Measurements from ENCODE around the gene DIAPH2.

Gene DIAPH2

DNA sequence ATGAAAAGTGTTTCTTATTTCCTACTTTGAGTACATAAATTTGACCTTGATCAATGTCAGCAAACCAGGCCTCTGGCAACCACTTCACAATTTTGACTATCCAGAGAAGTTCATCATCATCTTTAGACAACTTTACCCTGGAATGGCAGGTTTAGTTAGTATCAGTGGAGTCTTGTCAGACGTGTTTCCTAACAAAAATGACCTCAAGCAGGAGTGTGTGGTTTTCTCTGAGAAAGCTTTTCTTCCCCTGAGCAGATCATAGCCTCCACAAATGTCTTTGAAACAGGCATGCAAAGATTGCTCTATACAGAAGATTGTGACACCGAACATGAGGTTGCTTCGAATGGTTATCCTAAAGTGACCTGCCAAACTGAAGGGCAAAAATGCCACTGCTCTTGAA, 841.3 kb downstream of the DIAPH2 start:
- H3K36me3 ChIP-seq (ENCODE audit: control insufficient read depth in 5 of 5, insufficient read depth in 5 of 5, low read length in 5 of 5) = peaks cover 0 to 5% (median 0%) of the 10 kb centered on the region in 5 donors
- peaks cover 7 to 14% (median 13%) of the 10 kb centered on the region in 5 donors for H3K9me3 ChIP-seq (ENCODE audit: control insufficient read depth in 5 of 5, low read length in 5 of 5)
- no peak overlapping the region for H3K9ac ChIP-seq (ENCODE audit: low read length in 5 of 5)
- H3K4me1 ChIP-seq (ENCODE audit: control insufficient read depth in 5 of 5, insufficient read depth in 5 of 5, low read length in 5 of 5) = no peaks in the 10 kb centered on the region
- H3K4me3 ChIP-seq (ENCODE audit: low read depth in 1 of 5, low read length in 5 of 5) = no peak overlapping the region
- no peaks in the 10 kb centered on the region for H3K27me3 ChIP-seq (ENCODE audit: control insufficient read depth in 5 of 5, insufficient read depth in 4 of 5, low read length in 5 of 5)
- H3K27ac ChIP-seq (ENCODE audit: low read depth, low read length) = no peak overlapping the region

DNA sequence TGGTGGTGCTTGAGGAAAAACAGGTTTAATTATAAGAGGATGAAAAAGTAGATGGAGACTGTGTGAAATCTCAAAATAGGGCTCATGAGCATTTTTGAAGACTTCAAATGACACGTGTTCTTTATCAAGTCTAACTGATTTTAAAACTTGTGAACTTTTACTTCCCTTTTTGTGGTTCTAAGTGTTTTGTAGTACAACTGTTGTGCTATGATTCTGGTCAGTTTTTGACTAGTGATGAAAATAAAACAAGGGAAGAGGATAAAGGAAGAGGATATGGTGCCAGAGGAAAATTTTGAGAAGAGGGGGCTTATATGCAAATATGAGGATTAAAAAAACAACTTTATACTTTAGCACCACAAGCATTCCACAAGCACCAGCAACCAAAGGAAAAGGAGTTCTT, 843.1 kb downstream of the DIAPH2 start:
- Histone ChIP-seq H3K4me1 (ENCODE audit: control insufficient read depth in 5 of 5, insufficient read depth in 5 of 5, low read length in 5 of 5) (no peaks in the 10 kb centered on the region), H3K4me3 (ENCODE audit: low read depth in 1 of 5, low read length in 5 of 5) (no peak overlapping the region), H3K36me3 (ENCODE audit: control insufficient read depth in 5 of 5, insufficient read depth in 5 of 5, low read length in 5 of 5) (peaks cover 0 to 5% (median 0%) of the 10 kb centered on the region in 5 donors), H3K9me3 (ENCODE audit: control insufficient read depth in 5 of 5, low read length in 5 of 5) (peaks cover 7 to 19% (median 15%) of the 10 kb centered on the region in 5 donors), H3K9ac (ENCODE audit: low read length in 5 of 5) (no peak overlapping the region), H3K27me3 (ENCODE audit: control insufficient read depth in 5 of 5, insufficient read depth in 4 of 5, low read length in 5 of 5) (no peaks in the 10 kb centered on the region), H3K27ac (ENCODE audit: low read depth, low read length) (no peak overlapping the region)

DNA sequence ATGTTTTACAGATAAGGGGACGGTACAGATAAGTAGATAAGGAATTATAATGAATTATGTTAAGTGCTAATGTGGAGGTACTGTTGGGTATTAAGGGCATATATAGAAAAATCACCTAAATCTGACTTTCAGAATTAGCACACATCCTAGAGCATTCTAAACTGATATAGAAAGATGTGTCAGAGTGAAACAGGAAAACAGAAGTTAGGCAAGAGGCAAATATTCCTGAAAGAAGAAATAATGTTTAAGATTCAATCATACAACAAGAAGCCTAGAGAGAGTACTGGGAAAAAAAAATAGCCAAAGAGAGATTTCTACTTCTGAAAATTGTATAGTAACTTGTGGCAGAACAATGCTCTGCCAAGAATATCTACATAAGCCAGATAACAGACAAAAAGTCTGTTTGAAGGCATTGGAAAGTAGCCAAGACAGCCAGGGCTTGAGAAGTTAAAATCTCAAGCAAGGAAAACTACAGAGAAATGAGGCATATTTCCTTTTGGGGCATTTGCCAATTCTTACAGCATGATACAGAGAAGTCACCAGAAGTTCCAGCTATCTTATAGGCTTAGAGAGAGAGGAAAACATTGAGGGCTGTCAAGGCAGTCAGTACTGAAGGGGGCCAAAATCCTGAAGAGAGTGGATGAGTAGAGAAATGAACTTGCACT, 845.0 kb downstream of the DIAPH2 start:
- H3K4me1 ChIP-seq (ENCODE audit: control insufficient read depth in 5 of 5, insufficient read depth in 5 of 5, low read length in 5 of 5) = no peaks in the 10 kb centered on the region
- no peak overlapping the region for H3K9ac ChIP-seq (ENCODE audit: low read length in 5 of 5)
- H3K9me3 ChIP-seq (ENCODE audit: control insufficient read depth in 5 of 5, low read length in 5 of 5) = peaks cover 7 to 19% (median 15%) of the 10 kb centered on the region in 5 donors
- peaks cover 0 to 5% (median 0%) of the 10 kb centered on the region in 5 donors for H3K36me3 ChIP-seq (ENCODE audit: control insufficient read depth in 5 of 5, insufficient read depth in 5 of 5, low read length in 5 of 5)
- no peak overlapping the region for H3K4me3 ChIP-seq (ENCODE audit: low read depth in 1 of 5, low read length in 5 of 5)
- no peaks in the 10 kb centered on the region for H3K27me3 ChIP-seq (ENCODE audit: control insufficient read depth in 5 of 5, insufficient read depth in 4 of 5, low read length in 5 of 5)
- H3K27ac ChIP-seq (ENCODE audit: low read depth, low read length) = no peak overlapping the region

DNA sequence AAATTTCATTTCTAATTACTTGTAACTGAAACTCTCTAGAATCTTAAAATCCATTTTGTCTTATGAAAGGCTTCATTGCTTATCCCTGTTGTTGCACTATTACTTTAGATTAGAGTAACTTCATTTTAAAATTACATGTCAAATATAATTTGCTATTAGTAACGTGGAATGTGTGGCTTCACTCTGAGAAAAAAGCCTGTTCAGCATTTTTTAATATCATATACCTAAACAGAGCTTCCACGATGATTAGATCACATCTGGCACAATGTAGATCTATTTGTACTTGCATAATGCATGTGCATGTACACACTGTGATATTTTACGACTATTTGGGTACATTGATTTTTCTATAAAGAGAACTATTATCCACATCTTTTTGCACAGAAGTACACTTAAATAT, 847.2 kb downstream of the DIAPH2 start:
- no peak overlapping the region for H3K4me3 ChIP-seq (ENCODE audit: low read depth in 1 of 5, low read length in 5 of 5)
- peaks cover 0 to 5% (median 0%) of the 10 kb centered on the region in 5 donors for H3K36me3 ChIP-seq (ENCODE audit: control insufficient read depth in 5 of 5, insufficient read depth in 5 of 5, low read length in 5 of 5)
- H3K4me1 ChIP-seq (ENCODE audit: control insufficient read depth in 5 of 5, insufficient read depth in 5 of 5, low read length in 5 of 5) = no peaks in the 10 kb centered on the region
- H3K9ac ChIP-seq (ENCODE audit: low read length in 5 of 5) = no peak overlapping the region
- no peaks in the 10 kb centered on the region for H3K27me3 ChIP-seq (ENCODE audit: control insufficient read depth in 5 of 5, insufficient read depth in 4 of 5, low read length in 5 of 5)
- no peak overlapping the region for H3K27ac ChIP-seq (ENCODE audit: low read depth, low read length)
- H3K9me3 ChIP-seq (ENCODE audit: control insufficient read depth in 5 of 5, low read length in 5 of 5) = peaks cover 7 to 19% (median 15%) of the 10 kb centered on the region in 5 donors

DNA sequence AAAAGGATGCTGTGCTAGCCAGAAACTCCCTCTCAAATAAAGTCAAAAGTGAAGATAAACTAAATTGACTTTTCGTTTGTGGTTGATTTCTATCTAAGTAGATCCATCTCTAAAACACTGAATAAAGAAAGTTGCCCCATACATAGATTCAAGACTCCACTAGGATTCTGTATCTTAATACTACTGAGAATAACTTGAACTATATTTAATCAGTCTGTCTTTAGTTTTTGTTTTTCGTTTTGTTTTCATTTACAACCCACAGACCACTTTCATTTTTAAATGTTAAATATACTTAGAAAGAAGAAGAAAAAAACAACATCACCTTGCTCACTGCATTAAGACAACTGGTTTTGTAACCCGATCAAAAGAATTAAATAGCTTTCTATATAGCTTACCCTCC, 854.1 kb downstream of the DIAPH2 start:
- Histone ChIP-seq H3K36me3 (ENCODE audit: control insufficient read depth in 5 of 5, insufficient read depth in 5 of 5, low read length in 5 of 5) (no peaks in the 10 kb centered on the region), H3K27ac (ENCODE audit: low read depth, low read length) (no peak overlapping the region), H3K4me1 (ENCODE audit: control insufficient read depth in 5 of 5, insufficient read depth in 5 of 5, low read length in 5 of 5) (no peaks in the 10 kb centered on the region), H3K9ac (ENCODE audit: low read length in 5 of 5) (no peak overlapping the region), H3K4me3 (ENCODE audit: low read depth in 1 of 5, low read length in 5 of 5) (no peak overlapping the region), H3K9me3 (ENCODE audit: control insufficient read depth in 5 of 5, low read length in 5 of 5) (no peaks in the 10 kb centered on the region), H3K27me3 (ENCODE audit: control insufficient read depth in 5 of 5, insufficient read depth in 4 of 5, low read length in 5 of 5) (no peaks in the 10 kb centered on the region)

DNA sequence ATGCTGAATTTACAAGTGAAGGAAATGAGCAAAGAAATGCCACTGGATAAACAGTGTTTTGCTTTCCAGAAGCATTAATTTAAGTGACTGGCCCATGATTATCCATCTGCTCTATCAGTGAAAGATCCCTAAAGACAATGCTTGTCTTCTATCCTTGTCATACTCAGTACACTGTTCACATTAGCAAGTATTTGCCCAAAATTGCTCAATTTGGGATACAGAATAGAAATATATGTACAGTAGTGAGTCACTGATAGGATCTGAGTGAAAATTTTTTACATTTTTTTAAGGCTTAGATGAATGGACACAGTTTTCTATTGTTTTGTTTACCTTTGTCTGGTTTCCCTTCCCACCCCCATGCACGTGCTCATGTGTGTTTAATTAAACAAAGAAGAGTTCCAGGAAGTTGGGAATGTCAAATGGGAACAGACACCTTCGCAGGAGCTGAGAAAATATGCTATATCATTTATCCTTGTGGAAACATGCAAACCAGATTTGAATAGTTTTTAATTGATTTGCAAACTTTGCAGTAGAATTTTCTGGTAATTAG, 855.4 kb downstream of the DIAPH2 start:
- Histone ChIP-seq H3K9ac (ENCODE audit: low read length in 5 of 5) (no peak overlapping the region), H3K36me3 (ENCODE audit: control insufficient read depth in 5 of 5, insufficient read depth in 5 of 5, low read length in 5 of 5) (no peaks in the 10 kb centered on the region), H3K4me1 (ENCODE audit: control insufficient read depth in 5 of 5, insufficient read depth in 5 of 5, low read length in 5 of 5) (no peaks in the 10 kb centered on the region), H3K27me3 (ENCODE audit: control insufficient read depth in 5 of 5, insufficient read depth in 4 of 5, low read length in 5 of 5) (no peaks in the 10 kb centered on the region), H3K27ac (ENCODE audit: low read depth, low read length) (no peak overlapping the region), H3K4me3 (ENCODE audit: low read depth in 1 of 5, low read length in 5 of 5) (no peak overlapping the region), H3K9me3 (ENCODE audit: control insufficient read depth in 5 of 5, low read length in 5 of 5) (no peaks in the 10 kb centered on the region)

DNA sequence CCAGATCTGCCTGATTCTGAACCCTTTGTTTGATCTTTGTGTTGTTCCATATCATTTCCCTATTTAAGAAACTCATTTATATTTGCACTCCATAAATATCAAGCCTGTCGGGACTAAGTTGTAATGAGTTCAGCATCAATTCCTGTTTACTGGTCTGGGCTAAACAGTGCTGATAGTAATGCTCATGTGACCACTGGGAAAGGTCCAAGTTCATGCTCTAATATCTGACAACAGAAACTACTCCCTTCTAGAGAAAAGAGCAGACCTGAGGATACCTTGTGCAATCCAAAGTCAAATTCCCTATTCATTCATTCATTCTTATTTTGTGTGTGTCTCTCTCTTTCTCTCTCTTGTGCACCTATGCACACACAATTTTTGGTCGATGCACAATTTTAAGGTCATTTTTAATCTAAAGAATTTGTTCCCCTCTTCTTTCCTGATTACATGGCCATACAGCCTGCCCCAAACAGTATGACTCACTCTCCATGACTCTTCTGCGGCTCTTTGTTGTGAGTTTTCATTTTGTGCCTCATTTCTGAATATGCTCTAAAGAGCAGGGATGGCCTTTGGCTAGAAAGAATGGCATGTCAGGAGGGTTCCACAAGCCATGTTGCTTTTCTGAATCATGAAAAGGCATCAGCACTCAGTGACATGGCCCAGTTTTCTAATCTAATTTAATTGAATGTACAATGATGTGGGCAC, 863.4 kb downstream of the DIAPH2 start:
- H3K27me3 ChIP-seq (ENCODE audit: control insufficient read depth in 5 of 5, insufficient read depth in 4 of 5, low read length in 5 of 5) = peaks cover 0 to 2% (median 0%) of the 10 kb centered on the region in 5 donors
- H3K4me3 ChIP-seq (ENCODE audit: low read depth in 1 of 5, low read length in 5 of 5) = no peak overlapping the region
- no peaks in the 10 kb centered on the region for H3K36me3 ChIP-seq (ENCODE audit: control insufficient read depth in 5 of 5, insufficient read depth in 5 of 5, low read length in 5 of 5)
- no peaks in the 10 kb centered on the region for H3K4me1 ChIP-seq (ENCODE audit: control insufficient read depth in 5 of 5, insufficient read depth in 5 of 5, low read length in 5 of 5)
- H3K9me3 ChIP-seq (ENCODE audit: control insufficient read depth in 5 of 5, low read length in 5 of 5) = no peaks in the 10 kb centered on the region
- no peak overlapping the region for H3K9ac ChIP-seq (ENCODE audit: low read length in 5 of 5)
- no peak overlapping the region for H3K27ac ChIP-seq (ENCODE audit: low read depth, low read length)

DNA sequence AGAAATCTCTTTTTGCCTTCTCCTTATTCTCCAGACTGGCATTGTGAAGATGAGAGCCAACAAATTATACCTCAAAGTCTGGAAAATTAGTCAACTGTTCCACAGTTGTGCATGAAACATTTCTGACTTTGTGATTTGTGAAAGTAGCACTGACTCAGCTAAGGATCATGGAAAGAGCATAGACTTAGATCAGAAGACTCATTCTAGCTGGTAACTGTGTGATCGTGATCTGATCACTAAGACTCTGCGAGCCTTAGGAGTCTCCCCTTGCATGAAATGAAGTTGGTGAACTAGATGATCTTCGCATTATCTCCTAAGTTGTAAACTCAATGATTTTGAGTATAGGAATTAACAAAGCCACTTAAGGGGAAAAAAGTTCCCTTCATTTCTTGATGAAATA, 867.2 kb downstream of the DIAPH2 start:
- Histone ChIP-seq H3K27me3 (ENCODE audit: control insufficient read depth in 5 of 5, insufficient read depth in 4 of 5, low read length in 5 of 5) (peaks cover 0 to 2% (median 0%) of the 10 kb centered on the region in 5 donors), H3K4me3 (ENCODE audit: low read depth in 1 of 5, low read length in 5 of 5) (no peak overlapping the region), H3K4me1 (ENCODE audit: control insufficient read depth in 5 of 5, insufficient read depth in 5 of 5, low read length in 5 of 5) (no peaks in the 10 kb centered on the region), H3K36me3 (ENCODE audit: control insufficient read depth in 5 of 5, insufficient read depth in 5 of 5, low read length in 5 of 5) (no peaks in the 10 kb centered on the region), H3K9me3 (ENCODE audit: control insufficient read depth in 5 of 5, low read length in 5 of 5) (no peaks in the 10 kb centered on the region), H3K27ac (ENCODE audit: low read depth, low read length) (no peak overlapping the region), H3K9ac (ENCODE audit: low read length in 5 of 5) (no peak overlapping the region)

DNA sequence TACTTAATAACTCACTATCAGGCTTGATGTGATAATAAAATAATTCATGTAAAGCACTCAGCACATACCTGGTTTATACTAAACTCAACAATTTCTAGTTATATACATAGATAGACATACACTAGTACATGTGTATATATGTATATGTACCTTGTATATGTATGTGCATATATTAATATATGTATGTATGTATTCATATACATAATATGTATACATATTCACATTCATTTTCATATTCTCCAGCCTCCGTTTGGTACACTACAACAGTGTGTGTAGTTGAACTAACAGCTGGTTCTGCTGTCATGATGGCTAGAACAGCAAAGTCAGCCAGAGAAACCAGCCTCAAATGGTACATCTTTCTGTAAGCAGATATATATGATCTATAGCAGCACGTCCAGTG, 869.2 kb downstream of the DIAPH2 start:
- Histone ChIP-seq H3K4me1 (ENCODE audit: control insufficient read depth in 5 of 5, insufficient read depth in 5 of 5, low read length in 5 of 5) (no peaks in the 10 kb centered on the region), H3K9me3 (ENCODE audit: control insufficient read depth in 5 of 5, low read length in 5 of 5) (no peaks in the 10 kb centered on the region), H3K27me3 (ENCODE audit: control insufficient read depth in 5 of 5, insufficient read depth in 4 of 5, low read length in 5 of 5) (no peaks in the 10 kb centered on the region), H3K27ac (ENCODE audit: low read depth, low read length) (no peak overlapping the region), H3K4me3 (ENCODE audit: low read depth in 1 of 5, low read length in 5 of 5) (no peak overlapping the region), H3K9ac (ENCODE audit: low read length in 5 of 5) (no peak overlapping the region), H3K36me3 (ENCODE audit: control insufficient read depth in 5 of 5, insufficient read depth in 5 of 5, low read length in 5 of 5) (no peaks in the 10 kb centered on the region)

DNA sequence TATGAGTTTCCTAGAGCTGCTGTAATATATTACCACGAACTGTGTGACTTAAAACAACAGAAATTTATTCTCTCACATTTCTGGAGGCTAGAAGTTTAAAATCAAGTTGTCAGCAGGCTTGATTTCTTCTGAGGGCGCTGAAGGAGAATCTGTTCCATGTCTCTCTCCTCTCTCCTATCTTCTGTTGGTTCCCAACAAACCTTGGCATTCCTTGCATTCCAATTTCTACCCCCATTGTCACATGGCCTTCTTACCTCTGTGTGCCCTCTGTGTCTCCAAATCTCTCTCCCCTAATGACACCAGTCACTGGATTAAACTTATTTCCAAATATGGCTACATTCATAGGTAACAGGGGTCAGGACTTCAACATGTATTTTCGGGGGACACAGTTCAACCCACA, 871.7 kb downstream of the DIAPH2 start:
- Histone ChIP-seq H3K9ac (ENCODE audit: low read length in 5 of 5) (no peak overlapping the region), H3K4me1 (ENCODE audit: control insufficient read depth in 5 of 5, insufficient read depth in 5 of 5, low read length in 5 of 5) (no peaks in the 10 kb centered on the region), H3K4me3 (ENCODE audit: low read depth in 1 of 5, low read length in 5 of 5) (no peak overlapping the region), H3K27ac (ENCODE audit: low read depth, low read length) (no peak overlapping the region), H3K9me3 (ENCODE audit: control insufficient read depth in 5 of 5, low read length in 5 of 5) (no peaks in the 10 kb centered on the region), H3K36me3 (ENCODE audit: control insufficient read depth in 5 of 5, insufficient read depth in 5 of 5, low read length in 5 of 5) (no peaks in the 10 kb centered on the region), H3K27me3 (ENCODE audit: control insufficient read depth in 5 of 5, insufficient read depth in 4 of 5, low read length in 5 of 5) (no peaks in the 10 kb centered on the region)

Data from subcutaneous abdominal adipose tissue (tissue), 5 donors.